T-helper 1 cell treated with Interleukin-12 subunit alpha and Interleukin-12 subunit beta and Interleukin-4 antibody, amounts not matched to agents 30 ng/mL and 1 ng/mL, for 36 hours (primary cell): ENCODE data around the gene THAP7. TPM values are rescaled to one million over a fixed set of nuclear protein-coding genes. Genes with fewer than 3 reads are reported as not detected.

Experiments
- intact Hi-C: fragments of 100-400 bp; cut with micrococcal nuclease; formaldehyde crosslinking; loops from one replicate; pipeline ENCODE4 v1.15.1; 2024
- total RNA-seq: library from RNA; stranded (reverse); gene quantifications from 2 replicates; pipeline ENCODE4 v1.2.3, GENCODE V29; 2022

THAP7 gene
- total RNA-seq, 1 donor from 2014 or later = 28.1 TPM

DNA sequence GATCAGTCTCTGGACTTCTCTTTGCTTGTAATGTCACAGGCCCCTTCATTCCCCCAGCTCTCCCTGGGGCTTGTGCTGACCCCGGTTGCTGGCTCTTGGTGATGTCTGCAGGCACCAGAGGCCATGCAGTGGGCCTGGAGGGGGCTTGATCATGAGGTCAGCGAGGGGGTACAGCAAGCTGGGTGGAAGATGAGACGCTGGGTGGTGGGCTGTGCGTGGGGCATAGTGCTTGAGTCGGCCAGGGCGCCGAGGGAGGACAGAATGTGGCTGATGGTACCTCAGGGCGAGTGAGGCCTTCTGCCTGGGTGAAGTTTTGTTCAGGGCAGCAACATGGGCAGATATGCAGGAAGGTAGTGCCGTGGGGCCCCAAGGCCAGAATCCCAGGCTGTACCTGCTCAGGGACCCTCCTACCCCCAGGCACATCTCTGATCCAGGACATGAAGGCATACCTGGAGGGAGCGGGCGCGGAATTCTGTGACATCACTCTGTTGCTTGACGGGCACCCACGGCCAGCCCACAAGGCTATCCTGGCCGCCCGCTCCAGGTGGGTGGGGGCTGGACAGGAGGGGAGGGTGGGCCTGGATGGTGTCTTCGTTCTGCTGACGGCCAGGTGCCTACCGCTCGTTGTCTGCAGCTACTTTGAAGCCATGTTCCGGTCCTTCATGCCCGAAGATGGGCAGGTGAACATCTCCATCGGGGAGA is 6.4 kb downstream of the THAP7 start:
- intact Hi-C loops = no loop called here

GRCh38 chr22:20994902-20995241 is 7.0 kb downstream of the THAP7 start:
- intact Hi-C loops = no loop called here

- intact Hi-C loops = no loop called here
Measured at GRCh38 chr22:20994128-20994901, 7.6 kb downstream of the THAP7 start.

DNA sequence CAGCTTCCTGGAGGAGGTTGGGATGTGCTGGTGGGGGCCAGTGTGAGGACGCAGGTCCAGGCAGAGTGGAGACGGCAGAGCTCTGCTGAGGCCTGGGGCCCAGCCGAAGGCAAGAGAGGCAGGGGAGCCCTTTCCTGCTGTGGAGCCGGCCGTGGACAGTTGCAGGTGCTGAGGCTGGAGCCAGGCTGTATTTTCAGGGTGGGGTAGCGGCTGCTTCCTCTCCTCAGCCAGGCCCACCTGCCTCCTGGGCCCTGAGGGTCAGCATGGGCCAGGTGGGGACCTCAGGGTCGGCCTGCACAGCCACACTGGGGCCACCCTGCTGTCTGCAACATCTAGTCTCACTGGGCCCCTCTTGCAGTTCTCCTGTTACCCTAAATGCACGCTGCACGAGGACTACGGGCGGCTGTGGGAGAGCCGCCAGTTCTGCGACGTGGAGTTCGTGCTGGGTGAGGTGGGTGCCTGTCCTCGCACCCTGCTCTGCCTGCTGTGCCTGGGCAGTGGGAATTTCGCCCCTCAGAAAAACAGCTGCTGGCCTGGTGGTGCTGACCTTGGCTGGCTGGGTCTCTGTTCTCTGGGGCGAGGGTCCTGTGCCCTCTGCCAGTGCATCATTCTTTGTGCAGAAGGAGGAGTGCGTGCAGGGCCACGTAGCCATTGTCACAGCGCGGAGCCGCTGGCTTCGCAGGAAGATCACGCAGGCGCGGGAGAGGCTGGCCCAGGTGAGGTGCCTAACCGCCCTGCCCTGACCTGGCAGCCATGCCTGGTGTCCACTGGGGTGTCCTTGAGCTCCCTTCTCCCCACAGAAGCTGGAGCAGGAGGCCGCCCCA is 8.4 kb downstream of the THAP7 start:
- intact Hi-C loops = no loop called here

DNA sequence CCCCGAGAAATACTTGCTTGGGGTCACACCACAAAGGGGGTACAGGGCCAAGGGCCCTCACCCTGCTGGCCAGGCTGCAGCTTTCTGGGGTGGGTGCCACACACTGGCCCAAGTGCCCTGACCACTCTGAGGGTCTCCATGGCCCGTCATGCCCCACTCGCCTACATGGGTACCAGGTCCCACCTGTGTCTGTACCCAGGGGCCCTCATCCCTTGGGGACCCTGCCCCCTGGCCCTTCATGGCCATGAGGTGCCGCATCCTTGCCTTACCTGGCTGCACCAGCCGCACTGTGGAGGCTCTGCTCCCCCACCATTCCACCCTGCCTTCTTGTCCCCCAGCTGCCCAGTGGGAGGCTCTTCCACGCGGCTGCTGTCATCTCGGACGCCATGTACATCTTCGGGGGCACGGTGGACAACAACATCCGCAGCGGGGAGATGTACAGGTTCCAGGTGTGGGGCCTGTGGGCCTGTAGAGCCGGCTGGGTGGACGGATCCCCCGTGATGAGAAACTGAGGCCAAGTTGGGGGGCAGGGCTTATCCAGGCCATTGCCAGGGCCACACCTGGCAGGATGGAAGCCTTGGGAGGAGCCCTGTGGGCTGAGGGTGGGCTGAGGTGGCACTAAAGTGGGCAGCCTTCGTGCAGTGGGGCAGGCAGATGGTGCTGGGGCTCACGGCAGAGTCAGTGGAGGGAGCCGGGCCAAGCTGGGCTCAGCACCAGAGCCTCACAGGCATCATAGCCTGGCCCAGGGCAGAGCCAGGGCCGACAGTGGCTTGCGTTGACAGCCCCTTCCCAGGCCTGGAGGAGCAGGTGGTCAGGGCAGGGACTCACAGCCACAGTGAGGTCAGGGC is 9.2 kb downstream of the THAP7 start:
- intact Hi-C loops = no loop called here

DNA sequence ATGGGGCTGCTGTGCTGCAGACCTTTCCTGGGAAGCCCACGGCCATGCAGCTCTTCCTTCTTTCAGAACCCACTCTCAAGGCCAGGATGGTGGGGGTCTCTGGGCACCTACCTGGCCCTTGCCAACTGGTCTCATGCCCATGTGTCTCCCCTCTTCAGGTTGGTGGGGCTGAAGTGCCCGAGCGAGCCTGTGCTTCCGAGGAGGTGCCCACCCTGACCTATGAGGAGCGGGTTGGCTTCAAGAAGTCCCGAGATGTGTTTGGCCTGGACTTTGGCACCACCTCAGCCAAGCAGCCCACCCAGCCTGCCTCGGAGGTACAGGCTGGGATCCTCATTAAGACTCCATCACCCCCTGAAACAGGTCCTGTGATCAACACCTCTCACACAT is 9.9 kb downstream of the THAP7 start:
- intact Hi-C loops = no loop called here

- intact Hi-C loops = no loop called here
Measured at GRCh38 chr22:20991252-20992055, 10.5 kb downstream of the THAP7 start.

- intact Hi-C loops = no loop called here
Measured at GRCh38 chr22:20990184-20991180, 11.4 kb downstream of the THAP7 start.

- intact Hi-C loops = no loop called here
Measured at GRCh38 chr22:20989323-20990138, 12.4 kb downstream of the THAP7 start.

DNA sequence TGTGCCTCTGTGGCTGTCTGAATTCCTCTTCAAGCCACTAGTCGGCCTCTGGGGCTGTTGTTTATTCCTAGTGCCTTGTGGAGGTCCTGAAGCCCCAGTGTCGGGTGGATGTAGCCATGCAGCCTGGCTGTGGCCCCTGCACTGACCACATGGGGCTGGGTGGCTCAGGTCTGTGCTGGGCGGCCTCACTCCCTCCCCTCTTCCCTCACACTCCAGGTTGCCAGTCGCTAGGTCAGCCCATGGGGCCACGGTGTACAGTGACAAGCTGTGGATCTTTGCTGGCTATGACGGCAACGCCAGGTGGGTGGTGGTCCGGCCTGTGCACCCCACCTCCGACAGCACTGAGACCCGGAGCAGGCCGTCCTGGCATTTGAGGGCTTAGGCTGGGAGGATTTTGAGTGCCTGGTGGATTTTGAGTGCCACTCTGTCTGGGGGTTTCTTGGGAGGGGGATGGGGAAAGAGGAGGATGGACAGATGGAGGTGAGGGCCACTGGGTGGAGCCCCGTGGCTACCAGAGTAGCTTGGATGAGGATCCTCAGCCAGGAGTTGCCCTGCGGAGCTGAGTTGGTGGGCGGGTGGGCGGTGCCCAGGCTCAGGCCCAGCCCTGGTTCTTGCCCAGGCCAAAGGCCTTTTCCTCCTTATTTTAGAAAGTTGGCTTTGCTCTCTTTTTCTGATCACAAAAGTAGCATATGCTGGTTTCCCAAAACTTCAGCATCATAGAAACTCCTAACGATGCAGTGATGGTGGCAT is 13.2 kb downstream of the THAP7 start:
- intact Hi-C loops = no loop called here

- intact Hi-C loops = no loop called here
Measured at GRCh38 chr22:20987375-20987774, 14.5 kb downstream of the THAP7 start.

DNA sequence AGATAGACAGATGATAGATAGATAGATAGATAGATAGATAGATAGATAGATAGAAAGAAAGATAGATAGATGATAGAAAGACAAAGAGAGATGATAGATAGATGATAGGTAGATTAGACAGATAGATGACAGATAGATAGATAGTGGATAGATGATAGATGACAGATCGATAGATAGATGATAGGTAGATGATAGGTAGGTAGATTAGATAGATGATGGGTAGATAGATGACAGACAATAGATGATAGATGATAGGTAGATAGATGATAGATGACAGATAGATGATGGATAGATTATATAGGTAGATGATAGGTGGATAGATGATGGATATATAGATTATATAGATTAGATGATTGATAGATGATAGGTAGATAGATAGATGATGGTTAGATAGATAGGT is 15.6 kb downstream of the THAP7 start:
- intact Hi-C loops = no loop called here

DNA sequence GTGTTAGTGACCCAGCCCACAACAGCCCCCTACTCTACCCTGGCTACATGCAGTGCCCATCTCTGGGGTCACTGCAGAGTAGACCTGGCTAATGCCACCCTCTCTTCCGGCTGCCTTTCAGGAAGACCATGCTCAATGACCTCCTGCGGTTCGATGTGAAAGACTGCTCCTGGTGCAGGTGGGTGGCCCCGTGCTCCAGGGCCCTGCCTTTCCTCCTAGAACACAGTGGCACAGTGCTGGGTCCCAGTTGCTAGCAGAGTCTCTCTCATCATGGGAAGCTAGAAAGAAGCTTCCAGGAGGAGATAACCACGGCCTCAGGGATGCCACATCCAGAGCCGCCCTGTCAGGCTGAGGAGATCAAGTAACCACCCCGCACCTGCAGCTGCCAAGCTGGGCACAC is 16.2 kb downstream of the THAP7 start:
- intact Hi-C loops = no loop called here

- intact Hi-C loops = no loop called here
Measured at GRCh38 chr22:20983081-20983771, 18.7 kb downstream of the THAP7 start.

GRCh38 chr22:20982563-20982882 is 19.4 kb downstream of the THAP7 start:
- intact Hi-C loops = loop anchor here (1.0 kb wide), 2 partner anchors 20 to 32 kb away; partner anchors contain the start of gene THAP7

- intact Hi-C loops = loop anchor here (1.0 kb wide), 3 partner anchors 20 to 65 kb away; partner anchors contain the start of genes CRKL and THAP7
Measured at GRCh38 chr22:20981787-20982562, 19.9 kb downstream of the THAP7 start, which contains the start of gene LZTR1. Gene LZTR1, plus strand, starts transcription at chr22:20982297. Its CDS starts 75 bp downstream, at chr22:20982372.
